A549 (cell line): Measurements from ENCODE around the gene TPM2. TPM values are rescaled to one million over a fixed set of nuclear protein-coding genes. Genes with fewer than 3 reads are reported as not detected.

ENCODE experiments used
- ATAC-seq, 2 experiments: fragments of 200-7000 bp in 1 of 2; fragments of >200 bp in 1 of 2; cut with Nextera tagmentation in 1 of 2; cut with Tn5 transposase in 1 of 2; 3 replicates each; pipeline versions ENCODE4 v1.8.0 to v1.9.1; 2018 to 2020; ENCODE audit warnings: mild to moderate bottlenecking in 1 of 2, moderate library complexity in 1 of 2
- CTCF ChIA-PET: fragments of 300-600 bp; sonication (Branson Sonifier 250); formaldehyde crosslinking; extraction: SDS; loops from one replicate; lab custom pipeline; 2021; ENCODE audit warnings: antibody characterized with exemption, inconsistent platforms; lab: Yijun Ruan, JAX
- POLR2A ChIA-PET: fragments of 350-600 bp; formaldehyde crosslinking; extraction: SDS; loops from one replicate; lab custom pipeline; 2021; ENCODE audit warnings: antibody characterized with exemption, inconsistent platforms; lab: Yijun Ruan, JAX
- DNase-seq, 2 experiments: peaks; one replicate each; pipeline versions ENCODE4 v3.0.0 to v3.0.0-alpha.2; 2011 to 2016; ENCODE audit warnings: low read depth in 1 of 2, low spot score in 1 of 2
- FAIRE-seq: peaks from 2 replicates; lab custom pipeline; 2011; peaks lifted over from hg19 to GRCh38; lab: Jason Lieb, UNC
- H3K27ac ChIP-seq, 2 experiments: fragments of >200 bp; sonication (Bioruptor Twin); formaldehyde crosslinking; 3 replicates each; pipeline ENCODE4 v1.5.1; 2016 to 2017
- H3K4me1 ChIP-seq: fragments of >200 bp; sonication (Bioruptor Twin); formaldehyde crosslinking; 3 replicates; pipeline ENCODE4 v1.6.1; 2016
- H3K4me2 ChIP-seq: fragments of >200 bp; sonication (Bioruptor Twin); formaldehyde crosslinking; 3 replicates; pipeline ENCODE4 v1.6.1; 2016
- H3K4me3 ChIP-seq: fragments of >200 bp; sonication (Bioruptor Twin); formaldehyde crosslinking; 3 replicates; pipeline ENCODE4 v1.5.1; 2016
- H3K9me3 ChIP-seq: fragments of >200 bp; sonication (Bioruptor Twin); formaldehyde crosslinking; 3 replicates; pipeline ENCODE4 v1.6.1; 2016
- CBX8 ChIP-seq: fragments of 200-600 bp; sonication (generic); IDR thresholded peaks from 2 replicates; pipeline ENCODE4 v1.6.1; 2016
- CEBPB ChIP-seq, 2 experiments: fragments of >200 bp in 1 of 2; sonication (Bioruptor Twin) in 1 of 2; formaldehyde crosslinking in 1 of 2; IDR thresholded peaks; 2 replicates each; pipeline ENCODE4 v1.6.1; 2012 to 2016
- CHD4 ChIP-seq: fragments of 200-600 bp; sonication (generic); IDR thresholded peaks from 2 replicates; pipeline ENCODE4 v1.6.1; 2016; ENCODE audit warnings: antibody characterized with exemption, mild to moderate bottlenecking, borderline replicate concordance
- E2F6 ChIP-seq: IDR thresholded peaks from 2 replicates; pipeline ENCODE4 v1.6.1; 2012; ENCODE audit warnings: low read depth, borderline replicate concordance
- EHMT2 ChIP-seq: fragments of 200-600 bp; sonication (generic); IDR thresholded peaks from 2 replicates; pipeline ENCODE4 v1.6.1; 2016; ENCODE audit warnings: antibody characterized with exemption, low read depth, mild to moderate bottlenecking, moderate library complexity
- EP300 ChIP-seq, 2 experiments: fragments of >200 bp; sonication (Bioruptor Twin); formaldehyde crosslinking; IDR thresholded peaks; 2 replicates in 1 of 2; 3 replicates in 1 of 2; pipeline ENCODE4 v1.6.1; 2016 to 2017
- FOSB ChIP-seq: fragments of 250-450 bp; sonication (Bioruptor Pico); IDR thresholded peaks from 2 replicates; pipeline ENCODE4 v1.5.0; 2020; ENCODE audit warnings: mild to moderate bottlenecking, moderate library complexity
- FOSL2 ChIP-seq, 2 experiments: fragments of 450-650 bp in 1 of 2; fragments of >200 bp in 1 of 2; sonication (Bioruptor Twin) in 1 of 2; formaldehyde crosslinking; IDR thresholded peaks; 2 replicates each; pipeline versions ENCODE4 v1.5.0 to v1.6.1; 2016 to 2020; ENCODE audit warnings: mild to moderate bottlenecking in 1 of 2, moderate library complexity in 1 of 2
- FOXS1 ChIP-seq: fragments of 250-450 bp; sonication (Bioruptor Pico); IDR thresholded peaks from 2 replicates; pipeline ENCODE4 v1.5.0; 2020; ENCODE audit warnings: mild to moderate bottlenecking, moderate library complexity
- GATA3 ChIP-seq: IDR thresholded peaks from 2 replicates; pipeline ENCODE4 v1.6.1; 2012; ENCODE audit warnings: borderline replicate concordance
- HDAC2 ChIP-seq: fragments of 200-600 bp; sonication (generic); IDR thresholded peaks from 2 replicates; pipeline ENCODE4 v1.6.1; 2016
- HES2 ChIP-seq: fragments of >200 bp; sonication (Bioruptor Twin); formaldehyde crosslinking; IDR thresholded peaks from 2 replicates; pipeline ENCODE4 v1.6.1; 2016
- HOXA7 ChIP-seq: fragments of 250-450 bp; sonication (Bioruptor Pico); IDR thresholded peaks from 2 replicates; pipeline ENCODE4 v1.5.0; 2020; ENCODE audit warnings: mild to moderate bottlenecking, moderate library complexity
- HOXB13 ChIP-seq: fragments of 250-450 bp; sonication (Bioruptor Pico); IDR thresholded peaks from 2 replicates; pipeline ENCODE4 v1.5.0; 2020; ENCODE audit warnings: low read depth, mild to moderate bottlenecking, moderate library complexity
- JUN ChIP-seq, 2 experiments: fragments of >200 bp; sonication (Bioruptor Twin); formaldehyde crosslinking; IDR thresholded peaks; 2 replicates in 1 of 2; 3 replicates in 1 of 2; pipeline ENCODE4 v1.6.1; 2016 to 2017
- KDM1A ChIP-seq: fragments of 200-600 bp; sonication (generic); IDR thresholded peaks from 2 replicates; pipeline ENCODE4 v1.6.1; 2016; ENCODE audit warnings: low read depth, mild to moderate bottlenecking
- MAFK ChIP-seq: fragments of 450-650 bp; IDR thresholded peaks from 2 replicates; pipeline ENCODE4 v1.6.1; 2014; ENCODE audit not compliant: partially characterized antibody
- MAZ ChIP-seq: fragments of 150-350 bp; IDR thresholded peaks from 2 replicates; pipeline ENCODE4 v1.6.1; 2014; ENCODE audit warnings: antibody characterized with exemption, low read depth, low read length, borderline replicate concordance
- NPAS2 ChIP-seq: fragments of 250-450 bp; sonication (Bioruptor Pico); IDR thresholded peaks from 2 replicates; pipeline ENCODE4 v1.8.0; 2022; ENCODE audit warnings: mild to moderate bottlenecking, moderate library complexity, borderline replicate concordance
- PBX3 ChIP-seq: IDR thresholded peaks from 2 replicates; pipeline ENCODE4 v1.6.1; 2012
- POLR2A ChIP-seq: IDR thresholded peaks from 2 replicates; pipeline ENCODE4 v1.6.1; 2012; ENCODE audit warnings: mild to moderate bottlenecking, low read length
- RARB ChIP-seq: fragments of 250-450 bp; sonication (Bioruptor Pico); IDR thresholded peaks from 2 replicates; pipeline ENCODE4 v1.8.0; 2021; ENCODE audit warnings: mild to moderate bottlenecking, moderate library complexity
- SMC3 ChIP-seq: fragments of >200 bp; sonication (Bioruptor Twin); formaldehyde crosslinking; IDR thresholded peaks from 3 replicates; pipeline ENCODE4 v1.6.1; 2018; ENCODE audit warnings: inconsistent platforms
- TFCP2L1 ChIP-seq: fragments of 250-450 bp; sonication (Bioruptor Pico); IDR thresholded peaks from 2 replicates; pipeline ENCODE4 v1.5.0; 2021; ENCODE audit warnings: mild to moderate bottlenecking
- TP53 ChIP-seq: fragments of 250-450 bp; sonication (Bioruptor Pico); IDR thresholded peaks from 2 replicates; pipeline ENCODE4 v1.5.0; 2021; ENCODE audit warnings: mild to moderate bottlenecking, moderate library complexity
- ZNF302 ChIP-seq: fragments of 250-450 bp; sonication (Bioruptor Pico); IDR thresholded peaks from 2 replicates; pipeline ENCODE4 v1.9.0; 2021; ENCODE audit warnings: inconsistent platforms, mild to moderate bottlenecking, moderate library complexity
- ZSCAN20 ChIP-seq: fragments of 250-450 bp; sonication (Bioruptor Pico); IDR thresholded peaks from 2 replicates; pipeline ENCODE4 v1.8.0; 2022; ENCODE audit warnings: mild to moderate bottlenecking, moderate library complexity
- WGBS: methylation state at CpG from one replicate; pipeline ENCODE4 v1.1.6; 2017; ENCODE audit errors: missing lambda C conversion rate; 5-methylcytosine and 5-hydroxymethylcytosine counted together
- polyA plus RNA-seq, 4 experiments: library from polyadenylated mRNA; depleted of rRNA in 3 of 4; stranded (reverse); fragments of >200 nt; fragmentation: RNase III in 1 of 4; extraction: RNeasy Plus Mini Kit Qiagen cat#74134 plus additional on column Dnase treatment in 1 of 4; gene quantifications; 2 replicates in 3 of 4; 3 replicates in 1 of 4; pipeline ENCODE4 v1.2.3, GENCODE V29; 2011 to 2017
- TF ChIP-seq, protein P1 (sequence below): fragments of 250-450 bp; sonication (Bioruptor Pico); IDR thresholded peaks from 2 replicates; pipeline ENCODE4 v1.5.0; 2020; ENCODE audit warnings: low read depth, mild to moderate bottlenecking, moderate library complexity
- TF ChIP-seq, protein P2 (sequence below): IDR thresholded peaks from 2 replicates; pipeline ENCODE4 v1.6.1; 2012
- TF ChIP-seq, protein P3 (sequence below): fragments of >200 bp; sonication (Bioruptor Twin); formaldehyde crosslinking; IDR thresholded peaks from 3 replicates; pipeline ENCODE4 v1.5.1; 2016

Gene TPM2
- polyA plus RNA-seq, 2 of the 4 experiments (the other 2 are of a cell fraction) = 281 to 956 TPM

- Histone ChIP-seq H3K4me1 (peaks cover 9% of the 10 kb centered on the region), H3K9me3 (no peaks in the 10 kb centered on the region), H3K27ac (no peak overlapping the region), H3K4me3 (no peak overlapping the region), H3K4me2 (no peak overlapping the region)
- TF ChIP-seq MAZ (no peak), KDM1A (no peak), HOXA7 (CRISPR knock-in tag) (no peak), ZSCAN20 (no peak), JUN (IDR thresholded peaks at IDR 0.05) (no peak), NPAS2 (CRISPR knock-in tag) (no peak), FOSB (CRISPR knock-in tag) (no peak), PBX3 (no peak), E2F6 (no peak), RARB (CRISPR knock-in tag) (no peak), POLR2A (no peak), HOXB13 (CRISPR knock-in tag) (no peak), MAFK (no peak), GATA3 (no peak), FOSL2 (IDR thresholded peaks at IDR 0.05) (no peak), FOSL2 (CRISPR knock-in tag; IDR thresholded peaks at IDR 0.05) (no peak), FOXS1 (CRISPR knock-in tag) (no peak), TP53 (CRISPR knock-in tag) (no peak), HDAC2 (no peak), CBX8 (no peak)
- TF ChIP-seq, protein P1, sequence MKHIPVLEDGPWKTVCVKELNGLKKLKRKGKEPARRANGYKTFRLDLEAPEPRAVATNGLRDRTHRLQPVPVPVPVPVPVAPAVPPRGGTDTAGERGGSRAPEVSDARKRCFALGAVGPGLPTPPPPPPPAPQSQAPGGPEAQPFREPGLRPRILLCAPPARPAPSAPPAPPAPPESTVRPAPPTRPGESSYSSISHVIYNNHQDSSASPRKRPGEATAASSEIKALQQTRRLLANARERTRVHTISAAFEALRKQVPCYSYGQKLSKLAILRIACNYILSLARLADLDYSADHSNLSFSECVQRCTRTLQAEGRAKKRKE (CRISPR knock-in tag) = no peak
- FAIRE-seq (no peak), DNase-seq (no peak), ATAC-seq (no peak)
- ChIA-PET POLR2A (no interaction called here), CTCF (interaction anchor here (1.1 to 32.5 kb wide), 8 partner anchors 17 to 90 kb away, joined by 3 to 758 read pairs (median 5); partner anchors contain the start of genes ARHGEF39, CCDC107, CREB3 and RMRP)
Observed at GRCh38 chr9:35700942-35701341, 11.2 kb upstream of the TPM2 start.

- Histone ChIP-seq H3K9me3 (no peaks in the 10 kb centered on the region), H3K27ac (no peak overlapping the region), H3K4me2 (no peak overlapping the region), H3K4me3 (no peak overlapping the region), H3K4me1 (peaks cover 14% of the 10 kb centered on the region)
- ATAC-seq = no peak
- no peak for FAIRE-seq
- no peak for DNase-seq
- TF ChIP-seq ZNF302 (CRISPR knock-in tag) (no peak), SMC3 (no peak), HOXB13 (CRISPR knock-in tag) (no peak), TFCP2L1 (no peak), EHMT2 (no peak), CHD4 (no peak), CEBPB (IDR thresholded peaks at IDR 0.05) (no peak), HOXA7 (CRISPR knock-in tag) (no peak), EP300 (IDR thresholded peaks at IDR 0.05) (no peak), E2F6 (no peak), HES2 (no peak)
- TF ChIP-seq, protein P2, sequence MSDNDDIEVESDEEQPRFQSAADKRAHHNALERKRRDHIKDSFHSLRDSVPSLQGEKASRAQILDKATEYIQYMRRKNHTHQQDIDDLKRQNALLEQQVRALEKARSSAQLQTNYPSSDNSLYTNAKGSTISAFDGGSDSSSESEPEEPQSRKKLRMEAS = no peak
- TF ChIP-seq, protein P3, sequence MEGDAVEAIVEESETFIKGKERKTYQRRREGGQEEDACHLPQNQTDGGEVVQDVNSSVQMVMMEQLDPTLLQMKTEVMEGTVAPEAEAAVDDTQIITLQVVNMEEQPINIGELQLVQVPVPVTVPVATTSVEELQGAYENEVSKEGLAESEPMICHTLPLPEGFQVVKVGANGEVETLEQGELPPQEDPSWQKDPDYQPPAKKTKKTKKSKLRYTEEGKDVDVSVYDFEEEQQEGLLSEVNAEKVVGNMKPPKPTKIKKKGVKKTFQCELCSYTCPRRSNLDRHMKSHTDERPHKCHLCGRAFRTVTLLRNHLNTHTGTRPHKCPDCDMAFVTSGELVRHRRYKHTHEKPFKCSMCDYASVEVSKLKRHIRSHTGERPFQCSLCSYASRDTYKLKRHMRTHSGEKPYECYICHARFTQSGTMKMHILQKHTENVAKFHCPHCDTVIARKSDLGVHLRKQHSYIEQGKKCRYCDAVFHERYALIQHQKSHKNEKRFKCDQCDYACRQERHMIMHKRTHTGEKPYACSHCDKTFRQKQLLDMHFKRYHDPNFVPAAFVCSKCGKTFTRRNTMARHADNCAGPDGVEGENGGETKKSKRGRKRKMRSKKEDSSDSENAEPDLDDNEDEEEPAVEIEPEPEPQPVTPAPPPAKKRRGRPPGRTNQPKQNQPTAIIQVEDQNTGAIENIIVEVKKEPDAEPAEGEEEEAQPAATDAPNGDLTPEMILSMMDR = no peak
- ChIA-PET CTCF (interaction anchor here (1.1 to 32.5 kb wide), 5 partner anchors 18 to 53 kb away, joined by 3 to 758 read pairs (median 7); partner anchors contain the start of genes CCDC107, CREB3, RMRP and TLN1), POLR2A (no interaction called here)
- WGBS = 94% methylated on average over 11 of the region's 11 CpGs
Observed at GRCh38 chr9:35700031-35700430, 10.3 kb upstream of the TPM2 start.
